Measurements from ENCODE around the gene UIMC1.
"Not testable (repeated sequence)": the region's sequence is repeated elsewhere in the genome, so short reads cannot be mapped to it uniquely, and the experiment has no call there.

DNA sequence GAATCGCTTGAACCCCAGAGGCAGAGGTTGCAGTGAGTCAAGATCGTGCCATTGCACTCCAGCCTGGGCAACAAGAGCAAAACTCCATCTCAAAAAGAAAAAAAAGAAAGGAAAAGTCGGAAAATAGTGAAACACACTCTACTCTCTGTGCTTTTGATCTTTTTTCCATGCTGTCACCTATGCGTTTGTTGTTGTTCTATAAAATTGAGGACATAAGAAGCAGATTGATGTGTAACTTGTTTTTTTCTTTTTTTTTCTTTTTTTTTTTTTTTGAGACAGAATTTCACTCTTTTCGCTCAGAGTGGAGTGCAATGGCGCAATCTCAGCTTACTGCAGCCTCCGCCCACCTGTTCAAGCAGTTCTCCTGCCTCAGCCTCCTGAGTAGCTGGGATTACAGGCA is 42.0 kb upstream of the UIMC1 start:
- TF ChIP-seq, protein P1, sequence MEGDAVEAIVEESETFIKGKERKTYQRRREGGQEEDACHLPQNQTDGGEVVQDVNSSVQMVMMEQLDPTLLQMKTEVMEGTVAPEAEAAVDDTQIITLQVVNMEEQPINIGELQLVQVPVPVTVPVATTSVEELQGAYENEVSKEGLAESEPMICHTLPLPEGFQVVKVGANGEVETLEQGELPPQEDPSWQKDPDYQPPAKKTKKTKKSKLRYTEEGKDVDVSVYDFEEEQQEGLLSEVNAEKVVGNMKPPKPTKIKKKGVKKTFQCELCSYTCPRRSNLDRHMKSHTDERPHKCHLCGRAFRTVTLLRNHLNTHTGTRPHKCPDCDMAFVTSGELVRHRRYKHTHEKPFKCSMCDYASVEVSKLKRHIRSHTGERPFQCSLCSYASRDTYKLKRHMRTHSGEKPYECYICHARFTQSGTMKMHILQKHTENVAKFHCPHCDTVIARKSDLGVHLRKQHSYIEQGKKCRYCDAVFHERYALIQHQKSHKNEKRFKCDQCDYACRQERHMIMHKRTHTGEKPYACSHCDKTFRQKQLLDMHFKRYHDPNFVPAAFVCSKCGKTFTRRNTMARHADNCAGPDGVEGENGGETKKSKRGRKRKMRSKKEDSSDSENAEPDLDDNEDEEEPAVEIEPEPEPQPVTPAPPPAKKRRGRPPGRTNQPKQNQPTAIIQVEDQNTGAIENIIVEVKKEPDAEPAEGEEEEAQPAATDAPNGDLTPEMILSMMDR (IDR thresholded peaks at IDR 0.05), result not testable (repeated sequence)
- TF ChIP-seq POLR2A (IDR thresholded peaks at IDR 0.05); POLR2AphosphoS5 (IDR thresholded peaks at IDR 0.05; ENCODE audit: insufficient read depth in 1 of 2, low read depth in 1 of 2): not testable (repeated sequence)

Measured in vagina (tissue), 2 donors.